ENCODE results near the gene PDZD2. TPM values are rescaled to one million over a fixed set of nuclear protein-coding genes. Genes with fewer than 3 reads are reported as not detected.
"Not testable (repeated sequence)": the region's sequence is repeated elsewhere in the genome, so short reads cannot be mapped to it uniquely, and the experiment has no call there.

Gene PDZD2
- total RNA-seq, 1 donor from 2014 or later: 59.4 TPM

DNA sequence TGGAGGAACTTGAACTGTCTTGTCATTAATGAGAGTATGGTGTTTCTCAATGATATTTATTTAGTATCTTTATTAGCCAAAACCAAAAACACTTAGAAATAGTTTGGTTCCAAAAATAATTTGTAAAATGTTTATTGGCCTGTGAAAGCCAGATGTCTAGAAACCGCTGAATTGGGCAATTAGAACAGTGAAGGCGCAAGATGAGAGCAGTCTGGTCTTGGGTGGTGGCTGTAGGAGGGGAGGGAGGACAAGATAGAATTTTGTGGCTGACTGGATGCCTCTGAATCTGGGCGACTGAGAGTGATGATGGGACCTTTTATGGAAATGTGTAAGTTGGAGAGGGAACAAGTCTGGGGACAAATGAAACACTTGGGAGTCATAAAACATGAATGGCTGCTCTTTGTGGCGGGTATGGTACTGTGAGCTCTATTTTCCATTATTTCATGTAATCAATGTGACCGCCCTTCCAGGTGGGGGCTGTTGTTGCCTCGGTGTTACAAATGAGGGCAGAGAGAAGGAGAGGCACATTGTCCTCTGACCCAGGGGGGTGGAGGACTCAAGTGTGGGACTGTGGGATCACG, 35.5 kb downstream of the PDZD2 start:
- DNase-seq (ENCODE audit: missing footprints) (no peak), ATAC-seq (no peak)
- intact Hi-C loops (cut with DNase I): no loop called here

- intact Hi-C loops (cut with DNase I): no loop called here
- ATAC-seq (no peak), DNase-seq (ENCODE audit: missing footprints) (no peak)
Measured at GRCh38 chr5:31675472-31675871, 36.5 kb downstream of the PDZD2 start.

- ATAC-seq: peak; percentile 72
- no peak for DNase-seq (ENCODE audit: missing footprints)
Measured at GRCh38 chr5:31678180-31678579, 39.2 kb downstream of the PDZD2 start.

GRCh38 chr5:31680528-31680927, 41.6 kb downstream of the PDZD2 start:
- DNase-seq (ENCODE audit: missing footprints): peak; percentile 81
- peak; percentile 73 for ATAC-seq
- intact Hi-C loops (cut with DNase I): loop anchor here (5.0 kb wide), 1 partner anchor 43 kb away; the partner anchor contains the start of gene PDZD2

More at GRCh38 chr5:31678180-31678579, 39.2 kb downstream of the PDZD2 start:
- intact Hi-C loops (cut with DNase I): no loop called here

DNA sequence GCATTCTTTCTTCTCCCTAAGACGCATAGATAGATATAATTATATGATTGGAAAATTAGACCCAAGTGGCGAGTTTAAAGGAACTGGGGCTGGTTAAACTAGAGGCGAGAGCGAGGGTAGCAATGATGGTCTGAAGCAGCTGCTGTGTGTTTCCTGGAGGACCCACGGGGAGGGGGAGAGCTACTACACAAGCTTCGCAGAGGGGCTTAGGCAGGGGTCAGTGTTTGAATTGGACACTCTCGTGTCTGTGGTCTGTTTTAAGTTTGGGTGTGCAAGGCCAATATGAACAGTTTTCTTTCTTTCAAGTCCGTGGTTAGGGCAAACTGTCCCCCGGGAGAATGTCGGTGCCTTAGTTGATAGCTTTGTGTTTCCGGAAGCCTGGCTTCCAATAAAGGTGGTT, 43.1 kb downstream of the PDZD2 start:
- no peak for ATAC-seq
- DNase-seq (ENCODE audit: missing footprints): no peak
- intact Hi-C loops (cut with DNase I): loop anchor here (5.0 kb wide), 1 partner anchor 45 kb away; the partner anchor contains the start of gene PDZD2

DNA sequence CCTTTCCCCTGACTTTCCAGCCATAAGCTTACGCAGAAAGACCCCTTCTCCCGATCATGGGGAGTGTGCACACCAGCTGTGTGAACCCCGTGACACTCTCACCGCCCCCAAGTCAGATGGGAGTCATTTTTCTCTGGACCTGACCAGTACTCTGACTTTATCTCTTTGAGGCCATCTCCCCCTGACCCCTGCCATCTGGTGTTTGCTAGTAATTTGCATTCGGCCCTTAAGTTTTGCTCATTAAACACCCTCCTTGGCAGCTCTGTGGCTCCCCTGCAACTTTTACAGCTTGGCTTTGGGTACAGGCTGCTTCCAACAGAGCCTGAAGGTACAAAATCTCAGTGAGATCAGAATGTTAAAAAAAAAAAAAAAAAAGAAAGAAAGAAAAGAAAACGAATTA, 43.9 kb downstream of the PDZD2 start:
- no peak for ATAC-seq
- intact Hi-C loops (cut with DNase I): loop anchor here (5.0 kb wide), 1 partner anchor 46 kb away; the partner anchor contains the start of gene PDZD2
- no peak for DNase-seq (ENCODE audit: missing footprints)

GRCh38 chr5:31688515-31689092, 49.7 kb downstream of the PDZD2 start:
- intact Hi-C loops (cut with DNase I): no loop called here
- DNase-seq (ENCODE audit: missing footprints): no peak
- ATAC-seq: no peak

DNA sequence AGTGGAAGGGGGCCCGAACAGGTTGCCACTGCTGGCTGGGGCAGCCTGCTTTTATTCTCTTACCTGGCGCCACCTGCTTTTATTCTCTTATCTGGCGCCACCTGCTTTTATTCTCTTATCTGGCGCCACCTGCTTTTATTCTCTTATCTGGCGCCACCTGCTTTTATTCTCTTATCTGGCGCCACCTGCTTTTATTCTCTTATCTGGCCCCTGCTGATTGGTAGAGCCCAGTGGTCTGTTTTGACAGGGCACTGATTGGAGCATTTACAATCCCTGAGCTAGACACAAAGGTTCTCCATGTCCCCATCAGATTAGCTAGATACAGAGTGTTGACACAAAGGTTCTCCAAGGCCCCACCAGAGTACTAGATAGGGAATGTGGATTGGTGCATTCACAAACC, 52.5 kb downstream of the PDZD2 start:
- intact Hi-C loops (cut with DNase I): loop anchor here (5.0 kb wide), 1 partner anchor 36 kb away; no protein-coding TSS in a partner anchor
- DNase-seq (ENCODE audit: missing footprints); ATAC-seq: not testable (repeated sequence)

GRCh38 chr5:31692561-31693221, 53.8 kb downstream of the PDZD2 start:
- peak; percentile 90 for DNase-seq (ENCODE audit: missing footprints)
- intact Hi-C loops (cut with DNase I): loop anchor here (5.0 kb wide), 1 partner anchor 35 kb away; no protein-coding TSS in a partner anchor
- peak; percentile 88 for ATAC-seq

- intact Hi-C loops (cut with DNase I): no loop called here
- ATAC-seq: no peak
- DNase-seq (ENCODE audit: missing footprints): no peak
Measured at GRCh38 chr5:31698673-31699072, 59.7 kb downstream of the PDZD2 start.

- no peak for ATAC-seq
- DNase-seq (ENCODE audit: missing footprints): no peak
- intact Hi-C loops (cut with DNase I): loop anchor here (5.0 kb wide), 1 partner anchor 81 kb away; no protein-coding TSS in a partner anchor
Measured at GRCh38 chr5:31701642-31702299, 62.8 kb downstream of the PDZD2 start.

DNA sequence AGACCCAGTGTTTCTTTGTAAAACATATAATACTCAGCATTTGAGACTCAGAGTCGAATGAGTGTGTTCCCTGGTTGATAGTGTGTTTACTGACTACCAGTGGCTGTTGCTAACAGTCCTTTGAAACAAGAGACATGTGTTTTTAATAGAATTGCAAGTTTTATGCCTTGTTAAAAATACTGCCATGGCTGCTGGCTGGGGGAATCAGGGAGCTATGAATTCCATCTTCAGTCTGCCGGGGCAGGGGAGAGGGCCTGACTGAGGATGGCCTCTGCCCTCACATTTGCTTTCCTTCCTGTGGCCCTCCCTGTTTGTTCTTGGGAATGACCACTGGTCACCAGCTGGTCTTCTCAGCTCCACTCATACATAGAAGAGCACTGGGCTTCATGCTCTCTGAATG, 63.8 kb downstream of the PDZD2 start:
- ATAC-seq: peak; percentile 37
- DNase-seq (ENCODE audit: missing footprints): no peak
- intact Hi-C loops (cut with DNase I): loop anchor here (5.0 kb wide), 1 partner anchor 80 kb away; no protein-coding TSS in a partner anchor

GRCh38 chr5:31703757-31704156, 64.8 kb downstream of the PDZD2 start:
- DNase-seq (ENCODE audit: missing footprints) (no peak), ATAC-seq (no peak)
- intact Hi-C loops (cut with DNase I): loop anchor here (5.0 kb wide), 1 partner anchor 79 kb away; no protein-coding TSS in a partner anchor

GRCh38 chr5:31706186-31706585, 67.3 kb downstream of the PDZD2 start:
- ATAC-seq (no peak), DNase-seq (ENCODE audit: missing footprints) (no peak)
- intact Hi-C loops (cut with DNase I): no loop called here

- no peak for ATAC-seq
- DNase-seq (ENCODE audit: missing footprints): no peak
- intact Hi-C loops (cut with DNase I): no loop called here
Measured at GRCh38 chr5:31707329-31707728, 68.4 kb downstream of the PDZD2 start.

DNA sequence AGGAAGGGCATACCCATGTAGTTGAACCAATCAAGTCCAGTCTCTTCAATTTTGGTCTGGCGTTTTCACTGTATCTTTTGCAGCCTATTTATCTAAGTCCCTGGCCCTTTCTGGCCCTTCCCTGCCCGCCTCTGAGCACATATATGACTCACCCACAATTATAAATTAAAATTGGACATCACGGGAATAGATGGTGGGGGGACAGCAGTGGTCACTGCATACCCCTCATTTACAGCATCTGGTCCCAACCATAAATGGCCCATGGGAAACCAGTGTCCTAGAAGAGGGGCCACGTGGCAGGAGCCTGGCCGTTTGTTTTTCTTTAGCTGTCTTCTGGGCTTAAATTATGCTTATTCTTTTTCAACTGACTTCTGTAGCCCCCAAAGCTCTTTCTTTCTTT, 69.2 kb downstream of the PDZD2 start:
- intact Hi-C loops (cut with DNase I): no loop called here
- DNase-seq (ENCODE audit: missing footprints) (no peak), ATAC-seq (no peak)

GRCh38 chr5:31711363-31711762, 72.4 kb downstream of the PDZD2 start:
- intact Hi-C loops (cut with DNase I): no loop called here
- ATAC-seq (peak; percentile 35), DNase-seq (ENCODE audit: missing footprints) (no peak)

DNA sequence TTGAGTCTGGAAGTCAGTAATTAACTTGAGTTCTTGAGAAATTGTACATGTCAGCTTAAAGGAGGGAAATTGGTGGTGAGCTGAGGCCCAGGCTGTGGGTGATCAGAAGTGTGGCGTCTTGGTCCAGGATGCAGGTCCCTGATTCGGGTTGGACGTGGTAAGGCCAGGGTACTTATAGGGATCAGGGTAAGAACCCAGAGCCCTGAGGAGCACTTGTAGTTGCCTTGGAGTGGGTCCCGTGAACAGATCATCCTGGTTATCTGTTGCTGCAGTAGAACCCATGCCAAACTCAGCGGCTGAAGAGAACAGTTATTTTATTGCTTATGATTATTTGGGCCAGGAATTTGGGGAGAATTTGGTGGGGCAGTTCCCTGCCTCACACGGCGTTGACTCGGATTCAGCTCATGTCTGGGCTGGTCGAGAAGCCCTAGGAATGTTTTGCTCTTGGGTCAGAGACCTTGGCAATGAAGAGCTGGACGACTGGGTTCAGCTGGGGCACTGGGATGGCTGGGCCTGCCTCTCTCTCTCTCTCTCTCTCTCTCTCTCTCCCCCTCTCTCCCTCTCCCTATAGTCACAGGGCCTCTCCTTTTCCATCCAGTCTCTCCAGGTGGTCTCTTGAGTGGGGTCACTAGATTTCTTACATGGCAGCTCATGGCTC, 73.1 kb downstream of the PDZD2 start:
- intact Hi-C loops (cut with DNase I): no loop called here
- ATAC-seq (peak; percentile 37), DNase-seq (ENCODE audit: missing footprints) (no peak)

DNA sequence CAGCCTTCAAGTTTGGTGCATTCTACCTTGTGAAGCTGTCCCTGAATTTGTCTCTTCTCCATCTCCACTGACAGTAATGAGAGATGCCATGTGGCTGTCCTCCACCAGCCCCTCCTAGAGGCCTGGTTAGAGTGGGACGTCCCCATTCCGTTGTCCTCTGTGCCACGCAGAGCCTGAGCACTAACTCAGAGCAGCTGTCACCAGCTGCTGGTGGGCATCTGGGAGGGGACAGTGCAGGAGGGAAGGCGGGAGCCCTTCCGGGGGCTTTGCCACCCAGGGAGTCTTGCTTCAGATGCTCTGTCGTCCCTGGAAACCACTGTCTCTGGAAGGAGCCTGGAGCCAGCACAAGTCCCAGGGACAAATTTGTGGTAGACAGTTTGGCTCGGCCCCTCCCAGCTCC, 78.6 kb downstream of the PDZD2 start:
- no peak for ATAC-seq
- intact Hi-C loops (cut with DNase I): no loop called here

More for the DNA sequence above, 78.6 kb downstream of the PDZD2 start:
- no peak for DNase-seq (ENCODE audit: missing footprints)
